ENCODE measurements around the gene DCANP1.

DCANP1 gene

GRCh38 chr5:135478938-135479337 is 31.8 kb upstream of the DCANP1 start:
- Histone ChIP-seq H3K9me3 (ENCODE audit: control insufficient read depth in 2 of 2, low read length in 2 of 2) (no peaks in the 10 kb centered on the region), H3K27ac (ENCODE audit: low read length) (no peak overlapping the region), H3K4me3 (ENCODE audit: low read length in 2 of 2) (no peak overlapping the region), H3K4me1 (ENCODE audit: control insufficient read depth, insufficient read depth, low read length) (no peaks in the 10 kb centered on the region), H3K36me3 (ENCODE audit: control insufficient read depth in 2 of 2, insufficient read depth in 2 of 2, low read length in 2 of 2) (no peaks in the 10 kb centered on the region), H3K27me3 (ENCODE audit: control insufficient read depth in 1 of 2, insufficient read depth in 2 of 2, low read length in 2 of 2) (peaks cover 26 to 30% of the 10 kb centered on the region in 2 donors), H3K9ac (ENCODE audit: low read length in 2 of 2) (no peak overlapping the region)

- Histone ChIP-seq H3K4me3 (ENCODE audit: low read length in 2 of 2) (no peak overlapping the region), H3K9me3 (ENCODE audit: control insufficient read depth in 2 of 2, low read length in 2 of 2) (no peaks in the 10 kb centered on the region), H3K4me1 (ENCODE audit: control insufficient read depth, insufficient read depth, low read length) (no peaks in the 10 kb centered on the region), H3K36me3 (ENCODE audit: control insufficient read depth in 2 of 2, insufficient read depth in 2 of 2, low read length in 2 of 2) (no peaks in the 10 kb centered on the region), H3K27me3 (ENCODE audit: control insufficient read depth in 1 of 2, insufficient read depth in 2 of 2, low read length in 2 of 2) (peaks cover 27 to 39% of the 10 kb centered on the region in 2 donors), H3K9ac (ENCODE audit: low read length in 2 of 2) (no peak overlapping the region), H3K27ac (ENCODE audit: low read length) (no peak overlapping the region)
Observed at GRCh38 chr5:135477613-135478066, 30.5 kb upstream of the DCANP1 start.

GRCh38 chr5:135476615-135477581 is 29.8 kb upstream of the DCANP1 start:
- H3K36me3 ChIP-seq (ENCODE audit: control insufficient read depth in 2 of 2, insufficient read depth in 2 of 2, low read length in 2 of 2) = no peaks in the 10 kb centered on the region
- peaks cover 28 to 41% of the 10 kb centered on the region in 2 donors for H3K27me3 ChIP-seq (ENCODE audit: control insufficient read depth in 1 of 2, insufficient read depth in 2 of 2, low read length in 2 of 2)
- H3K27ac ChIP-seq (ENCODE audit: low read length) = no peak overlapping the region
- no peaks in the 10 kb centered on the region for H3K4me1 ChIP-seq (ENCODE audit: control insufficient read depth, insufficient read depth, low read length)
- no peak overlapping the region for H3K4me3 ChIP-seq (ENCODE audit: low read length in 2 of 2)
- H3K9me3 ChIP-seq (ENCODE audit: control insufficient read depth in 2 of 2, low read length in 2 of 2) = no peaks in the 10 kb centered on the region
- H3K9ac ChIP-seq (ENCODE audit: low read length in 2 of 2) = no peak overlapping the region

- H3K27me3 ChIP-seq (ENCODE audit: control insufficient read depth in 1 of 2, insufficient read depth in 2 of 2, low read length in 2 of 2) = peaks cover 21 to 31% of the 10 kb centered on the region in 2 donors
- no peaks in the 10 kb centered on the region for H3K36me3 ChIP-seq (ENCODE audit: control insufficient read depth in 2 of 2, insufficient read depth in 2 of 2, low read length in 2 of 2)
- H3K9ac ChIP-seq (ENCODE audit: low read length in 2 of 2) = no peak overlapping the region
- H3K4me1 ChIP-seq (ENCODE audit: control insufficient read depth, insufficient read depth, low read length) = no peaks in the 10 kb centered on the region
- H3K4me3 ChIP-seq (ENCODE audit: low read length in 2 of 2) = no peak overlapping the region
- no peak overlapping the region for H3K27ac ChIP-seq (ENCODE audit: low read length)
- H3K9me3 ChIP-seq (ENCODE audit: control insufficient read depth in 2 of 2, low read length in 2 of 2) = no peaks in the 10 kb centered on the region
Observed at GRCh38 chr5:135473956-135474670, 27.0 kb upstream of the DCANP1 start.

GRCh38 chr5:135472141-135472540 is 25.0 kb upstream of the DCANP1 start:
- H3K4me3 ChIP-seq (ENCODE audit: low read length in 2 of 2) = no peak overlapping the region
- H3K36me3 ChIP-seq (ENCODE audit: control insufficient read depth in 2 of 2, insufficient read depth in 2 of 2, low read length in 2 of 2) = no peaks in the 10 kb centered on the region
- H3K9me3 ChIP-seq (ENCODE audit: control insufficient read depth in 2 of 2, low read length in 2 of 2) = no peaks in the 10 kb centered on the region
- H3K9ac ChIP-seq (ENCODE audit: low read length in 2 of 2) = no peak overlapping the region
- H3K4me1 ChIP-seq (ENCODE audit: control insufficient read depth, insufficient read depth, low read length) = no peaks in the 10 kb centered on the region
- peaks cover 18 to 25% of the 10 kb centered on the region in 2 donors for H3K27me3 ChIP-seq (ENCODE audit: control insufficient read depth in 1 of 2, insufficient read depth in 2 of 2, low read length in 2 of 2)
- no peak overlapping the region for H3K27ac ChIP-seq (ENCODE audit: low read length)

- Histone ChIP-seq H3K4me3 (ENCODE audit: low read length in 2 of 2) (no peak overlapping the region), H3K36me3 (ENCODE audit: control insufficient read depth in 2 of 2, insufficient read depth in 2 of 2, low read length in 2 of 2) (no peaks in the 10 kb centered on the region), H3K9me3 (ENCODE audit: control insufficient read depth in 2 of 2, low read length in 2 of 2) (no peaks in the 10 kb centered on the region), H3K27me3 (ENCODE audit: control insufficient read depth in 1 of 2, insufficient read depth in 2 of 2, low read length in 2 of 2) (peaks cover 20 to 29% of the 10 kb centered on the region in 2 donors), H3K4me1 (ENCODE audit: control insufficient read depth, insufficient read depth, low read length) (peaks cover 3% of the 10 kb centered on the region), H3K9ac (ENCODE audit: low read length in 2 of 2) (no peak overlapping the region), H3K27ac (ENCODE audit: low read length) (no peak overlapping the region)
Observed at GRCh38 chr5:135471726-135472125, 24.6 kb upstream of the DCANP1 start.

GRCh38 chr5:135469911-135470310 is 22.8 kb upstream of the DCANP1 start:
- Histone ChIP-seq H3K9me3 (ENCODE audit: control insufficient read depth in 2 of 2, low read length in 2 of 2) (no peaks in the 10 kb centered on the region), H3K27me3 (ENCODE audit: control insufficient read depth in 1 of 2, insufficient read depth in 2 of 2, low read length in 2 of 2) (peaks cover 31 to 37% of the 10 kb centered on the region in 2 donors), H3K27ac (ENCODE audit: low read length) (no peak overlapping the region), H3K9ac (ENCODE audit: low read length in 2 of 2) (no peak overlapping the region), H3K4me3 (ENCODE audit: low read length in 2 of 2) (no peak overlapping the region), H3K4me1 (ENCODE audit: control insufficient read depth, insufficient read depth, low read length) (peaks cover 8% of the 10 kb centered on the region), H3K36me3 (ENCODE audit: control insufficient read depth in 2 of 2, insufficient read depth in 2 of 2, low read length in 2 of 2) (no peaks in the 10 kb centered on the region)

GRCh38 chr5:135468541-135468940 is 21.4 kb upstream of the DCANP1 start:
- H3K9me3 ChIP-seq (ENCODE audit: control insufficient read depth in 2 of 2, low read length in 2 of 2) = no peaks in the 10 kb centered on the region
- no peak overlapping the region for H3K4me3 ChIP-seq (ENCODE audit: low read length in 2 of 2)
- H3K4me1 ChIP-seq (ENCODE audit: control insufficient read depth, insufficient read depth, low read length) = peaks cover 8% of the 10 kb centered on the region
- H3K36me3 ChIP-seq (ENCODE audit: control insufficient read depth in 2 of 2, insufficient read depth in 2 of 2, low read length in 2 of 2) = no peaks in the 10 kb centered on the region
- peaks cover 32 to 35% of the 10 kb centered on the region in 2 donors for H3K27me3 ChIP-seq (ENCODE audit: control insufficient read depth in 1 of 2, insufficient read depth in 2 of 2, low read length in 2 of 2)
- H3K9ac ChIP-seq (ENCODE audit: low read length in 2 of 2) = no peak overlapping the region
- no peak overlapping the region for H3K27ac ChIP-seq (ENCODE audit: low read length)

- Histone ChIP-seq H3K27ac (ENCODE audit: low read length) (no peak overlapping the region), H3K9me3 (ENCODE audit: control insufficient read depth in 2 of 2, low read length in 2 of 2) (no peaks in the 10 kb centered on the region), H3K36me3 (ENCODE audit: control insufficient read depth in 2 of 2, insufficient read depth in 2 of 2, low read length in 2 of 2) (no peaks in the 10 kb centered on the region), H3K9ac (ENCODE audit: low read length in 2 of 2) (no peak overlapping the region), H3K4me1 (ENCODE audit: control insufficient read depth, insufficient read depth, low read length) (peaks cover 8% of the 10 kb centered on the region), H3K27me3 (ENCODE audit: control insufficient read depth in 1 of 2, insufficient read depth in 2 of 2, low read length in 2 of 2) (peaks cover 30 to 34% of the 10 kb centered on the region in 2 donors), H3K4me3 (ENCODE audit: low read length in 2 of 2) (no peak overlapping the region)
Observed at GRCh38 chr5:135467871-135468485, 20.8 kb upstream of the DCANP1 start.

GRCh38 chr5:135467051-135467625 is 20.0 kb upstream of the DCANP1 start:
- H3K36me3 ChIP-seq (ENCODE audit: control insufficient read depth in 2 of 2, insufficient read depth in 2 of 2, low read length in 2 of 2) = no peaks in the 10 kb centered on the region
- peaks cover 32 to 37% of the 10 kb centered on the region in 2 donors for H3K27me3 ChIP-seq (ENCODE audit: control insufficient read depth in 1 of 2, insufficient read depth in 2 of 2, low read length in 2 of 2)
- peaks cover 8% of the 10 kb centered on the region for H3K4me1 ChIP-seq (ENCODE audit: control insufficient read depth, insufficient read depth, low read length)
- no peak overlapping the region for H3K4me3 ChIP-seq (ENCODE audit: low read length in 2 of 2)
- H3K27ac ChIP-seq (ENCODE audit: low read length) = no peak overlapping the region
- H3K9ac ChIP-seq (ENCODE audit: low read length in 2 of 2) = no peak overlapping the region
- no peaks in the 10 kb centered on the region for H3K9me3 ChIP-seq (ENCODE audit: control insufficient read depth in 2 of 2, low read length in 2 of 2)

All from stomach smooth muscle (tissue), 2 donors.